NT2/D1 (cell line): Measurements from ENCODE around the gene GDA.

Experiments
- SUZ12 ChIP-seq: IDR thresholded peaks from 2 replicates; pipeline ENCODE4 v1.6.1; 2011; ENCODE audit not compliant: insufficient read length, insufficient read depth; ENCODE audit errors: extremely low read depth
- YY1 ChIP-seq: IDR thresholded peaks from 2 replicates; pipeline ENCODE4 v1.6.1; 2011; ENCODE audit not compliant: insufficient read length, insufficient read depth

DNA sequence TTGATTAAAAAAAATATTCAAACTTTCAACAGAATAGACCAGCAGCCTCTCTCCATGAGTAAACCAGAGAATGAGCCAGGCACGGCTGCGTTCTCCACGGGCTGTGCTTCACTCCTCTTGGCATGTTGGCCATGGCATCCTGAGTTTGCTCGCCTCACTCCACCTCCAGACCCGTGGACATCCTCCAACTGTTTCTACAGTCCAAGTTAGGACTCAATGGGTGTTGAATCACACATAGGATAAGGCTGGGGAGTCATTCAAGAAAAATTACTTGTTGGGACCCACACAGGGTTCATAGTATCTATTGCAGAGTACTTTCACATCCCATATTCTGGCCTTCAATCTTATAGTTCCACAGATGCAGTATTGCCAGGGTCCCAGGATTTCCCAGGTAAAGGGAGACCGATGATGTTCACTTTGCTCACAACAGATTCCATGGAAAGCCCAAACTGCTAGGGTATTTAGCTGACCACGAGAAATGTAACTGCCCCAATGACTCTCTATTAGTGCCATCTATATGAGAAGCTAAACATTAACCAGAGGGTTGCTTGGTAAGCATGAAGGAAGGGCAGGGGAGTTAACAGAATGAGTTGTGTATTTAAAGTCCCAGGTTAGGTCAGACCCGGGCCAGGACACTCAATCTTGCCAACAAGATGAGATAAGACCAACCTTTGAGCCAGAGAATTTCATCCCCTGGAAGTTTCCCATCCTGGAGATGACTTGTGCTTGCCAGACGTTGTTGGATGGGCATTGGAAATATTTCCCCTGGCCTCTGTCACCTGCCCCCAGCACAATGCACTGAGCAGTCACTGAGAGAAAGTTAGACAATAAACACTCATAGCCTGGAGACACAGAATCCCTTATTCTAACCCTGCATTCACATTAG, 19.7 kb upstream of the GDA start:
- TF ChIP-seq YY1 (no peak), SUZ12 (no peak)
